SH-SY5Y (cell line): ENCODE data around the gene PPP6R1.

Experiments
- GATA2 ChIP-seq: IDR thresholded peaks from 2 replicates; pipeline ENCODE4 v1.6.1; 2011; ENCODE audit warnings: mild to moderate bottlenecking, low read depth, low read length
- GATA3 ChIP-seq: IDR thresholded peaks from 2 replicates; pipeline ENCODE4 v1.6.1; 2011; ENCODE audit warnings: low read depth, mild to moderate bottlenecking, low read length, moderate library complexity

DNA sequence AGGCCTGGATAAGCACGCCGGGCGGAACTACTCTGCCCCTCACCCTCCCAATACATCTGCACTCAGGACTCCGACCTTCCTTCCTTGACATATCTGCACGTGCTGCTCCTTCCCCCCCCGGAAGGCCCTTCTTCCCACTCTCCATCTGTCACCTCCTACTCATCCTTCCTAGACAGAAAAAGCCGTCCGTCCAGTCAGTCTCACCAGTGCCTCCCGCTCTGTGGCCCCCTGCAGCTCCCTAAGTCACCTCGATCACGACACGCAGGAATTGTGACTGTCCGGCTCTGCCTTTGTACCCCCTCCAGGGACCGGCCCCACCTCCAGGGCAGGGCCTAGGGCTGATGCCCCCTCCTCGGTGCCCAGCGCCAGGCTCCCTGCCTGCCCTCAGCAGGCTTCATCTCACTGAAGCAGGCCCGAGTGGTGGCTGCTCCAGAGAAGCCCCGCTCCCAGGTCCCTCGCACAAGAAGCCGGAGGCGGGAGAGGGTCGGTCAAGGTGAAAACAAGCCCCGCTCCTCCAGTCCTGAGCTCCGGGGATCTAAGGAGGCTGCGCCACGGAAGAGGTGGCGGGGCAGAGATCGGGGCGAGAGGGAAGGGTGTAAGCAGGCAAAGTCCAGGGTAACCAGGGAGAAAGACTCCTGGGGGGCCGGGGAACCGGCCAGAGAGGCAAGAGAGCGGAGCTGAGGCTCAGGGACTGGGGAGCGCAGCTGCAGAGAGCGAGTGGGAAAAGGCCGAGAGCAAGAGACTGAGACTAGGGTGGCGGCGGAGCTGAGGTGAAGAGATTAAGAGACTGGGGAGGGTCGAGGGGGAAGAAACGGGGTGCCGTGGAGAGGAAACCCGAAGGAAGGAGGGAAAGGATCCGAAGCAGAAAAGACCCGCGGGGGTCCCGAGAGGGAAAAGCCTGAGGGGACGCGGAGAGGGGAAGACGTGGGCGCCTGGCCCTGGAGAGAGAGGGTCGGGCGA lies 1.1 kb downstream of the PPP6R1 start:
- TF ChIP-seq GATA2: no peak
- TF ChIP-seq GATA3: no peak
